ENCODE data around the gene AGBL4.

The AGBL4 gene

DNA sequence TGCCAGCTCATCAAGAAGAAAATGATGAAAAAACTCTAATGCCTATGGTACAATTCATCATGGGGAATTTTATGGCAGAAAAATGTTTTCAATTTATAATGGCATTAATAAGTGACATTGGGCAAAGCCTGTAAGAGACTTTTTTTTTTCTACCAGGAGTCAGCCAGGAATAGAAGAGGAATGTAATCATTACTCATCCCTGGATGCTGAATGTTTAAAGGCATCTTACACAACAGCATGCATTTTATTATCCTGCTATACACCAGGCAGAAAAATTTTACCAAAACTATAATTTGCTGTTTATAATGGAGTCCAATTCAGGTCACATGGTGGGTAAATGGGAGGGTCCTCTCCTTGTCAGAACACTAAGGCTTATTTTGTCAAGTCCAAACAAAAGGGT lies 1057.2 kb downstream of the AGBL4 start:
- Histone ChIP-seq H2AFZ (ENCODE audit: low read depth, low read length) (no peak overlapping the region), H3K9ac (ENCODE audit: low read depth, low read length) (no peak overlapping the region), H4K20me1 (ENCODE audit: insufficient read depth, low read length) (no peaks in the 10 kb centered on the region), H3K9me3 (ENCODE audit: insufficient read depth, low read length, severe bottlenecking) (no peaks in the 10 kb centered on the region), H3K79me2 (ENCODE audit: insufficient read depth, low read length) (no peaks in the 10 kb centered on the region), H3K4me3 (ENCODE audit: low read depth in 1 of 2, low read length in 2 of 2) (no peak overlapping the region), H3K4me1 (ENCODE audit: insufficient read depth, low read length) (no peaks in the 10 kb centered on the region), H3K27ac (ENCODE audit: low read length) (no peak overlapping the region), H3K4me2 (ENCODE audit: insufficient read depth, low read length) (no peak overlapping the region), H3K36me3 (ENCODE audit: insufficient read depth, low read length) (no peaks in the 10 kb centered on the region), H3K27me3 (ENCODE audit: insufficient read depth, low read length, poor library complexity) (no peaks in the 10 kb centered on the region)
- TF ChIP-seq, protein P1, sequence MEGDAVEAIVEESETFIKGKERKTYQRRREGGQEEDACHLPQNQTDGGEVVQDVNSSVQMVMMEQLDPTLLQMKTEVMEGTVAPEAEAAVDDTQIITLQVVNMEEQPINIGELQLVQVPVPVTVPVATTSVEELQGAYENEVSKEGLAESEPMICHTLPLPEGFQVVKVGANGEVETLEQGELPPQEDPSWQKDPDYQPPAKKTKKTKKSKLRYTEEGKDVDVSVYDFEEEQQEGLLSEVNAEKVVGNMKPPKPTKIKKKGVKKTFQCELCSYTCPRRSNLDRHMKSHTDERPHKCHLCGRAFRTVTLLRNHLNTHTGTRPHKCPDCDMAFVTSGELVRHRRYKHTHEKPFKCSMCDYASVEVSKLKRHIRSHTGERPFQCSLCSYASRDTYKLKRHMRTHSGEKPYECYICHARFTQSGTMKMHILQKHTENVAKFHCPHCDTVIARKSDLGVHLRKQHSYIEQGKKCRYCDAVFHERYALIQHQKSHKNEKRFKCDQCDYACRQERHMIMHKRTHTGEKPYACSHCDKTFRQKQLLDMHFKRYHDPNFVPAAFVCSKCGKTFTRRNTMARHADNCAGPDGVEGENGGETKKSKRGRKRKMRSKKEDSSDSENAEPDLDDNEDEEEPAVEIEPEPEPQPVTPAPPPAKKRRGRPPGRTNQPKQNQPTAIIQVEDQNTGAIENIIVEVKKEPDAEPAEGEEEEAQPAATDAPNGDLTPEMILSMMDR (IDR thresholded peaks at IDR 0.05; ENCODE audit: borderline replicate concordance, extremely low read depth, low read length, poor library complexity, severe bottlenecking): no peak
- no peak for TF ChIP-seq EZH2 (IDR thresholded peaks at IDR 0.05; ENCODE audit: borderline replicate concordance, low read depth, low read length, severe bottlenecking)
- ATAC-seq (ENCODE audit: insufficient read depth, low read depth) (no peak), DNase-seq (no peak)

DNA sequence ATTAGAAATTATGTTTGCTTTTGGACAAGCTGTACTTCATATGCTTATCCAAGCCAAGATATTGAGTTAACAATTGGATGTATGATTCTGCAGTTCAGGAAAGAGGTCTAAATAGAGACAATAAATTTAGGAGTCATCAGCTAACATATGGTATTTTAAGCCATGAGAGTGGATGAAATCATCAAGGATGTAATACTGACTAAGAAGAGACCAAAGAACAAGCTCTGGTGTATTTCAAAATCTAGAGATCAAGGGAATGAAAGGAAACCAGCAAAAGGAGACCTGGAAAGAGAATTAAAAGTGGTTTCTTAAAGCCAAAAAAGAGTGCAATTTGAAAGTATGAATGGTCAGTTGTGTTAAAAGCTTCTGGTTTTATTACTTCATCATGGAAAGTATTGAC lies 1063.4 kb downstream of the AGBL4 start:
- no peak overlapping the region for H3K4me2 ChIP-seq (ENCODE audit: insufficient read depth, low read length)
- H3K27me3 ChIP-seq (ENCODE audit: insufficient read depth, low read length, poor library complexity): peaks cover 3% of the 10 kb centered on the region
- no peaks in the 10 kb centered on the region for H3K79me2 ChIP-seq (ENCODE audit: insufficient read depth, low read length)
- H3K9ac ChIP-seq (ENCODE audit: low read depth, low read length): no peak overlapping the region
- H4K20me1 ChIP-seq (ENCODE audit: insufficient read depth, low read length): no peaks in the 10 kb centered on the region
- H3K4me3 ChIP-seq (ENCODE audit: low read depth in 1 of 2, low read length in 2 of 2): no peak overlapping the region
- no peak overlapping the region for H2AFZ ChIP-seq (ENCODE audit: low read depth, low read length)
- no peaks in the 10 kb centered on the region for H3K9me3 ChIP-seq (ENCODE audit: insufficient read depth, low read length, severe bottlenecking)
- no peak for DNase-seq
- TF ChIP-seq EZH2 (IDR thresholded peaks at IDR 0.05; ENCODE audit: borderline replicate concordance, low read depth, low read length, severe bottlenecking): no peak
- TF ChIP-seq, protein P1 (IDR thresholded peaks at IDR 0.05; ENCODE audit: borderline replicate concordance, extremely low read depth, low read length, poor library complexity, severe bottlenecking): no peak
- no peaks in the 10 kb centered on the region for H3K4me1 ChIP-seq (ENCODE audit: insufficient read depth, low read length)
- H3K27ac ChIP-seq (ENCODE audit: low read length): no peak overlapping the region
- ATAC-seq (ENCODE audit: insufficient read depth, low read depth): no peak
- no peaks in the 10 kb centered on the region for H3K36me3 ChIP-seq (ENCODE audit: insufficient read depth, low read length)

DNA sequence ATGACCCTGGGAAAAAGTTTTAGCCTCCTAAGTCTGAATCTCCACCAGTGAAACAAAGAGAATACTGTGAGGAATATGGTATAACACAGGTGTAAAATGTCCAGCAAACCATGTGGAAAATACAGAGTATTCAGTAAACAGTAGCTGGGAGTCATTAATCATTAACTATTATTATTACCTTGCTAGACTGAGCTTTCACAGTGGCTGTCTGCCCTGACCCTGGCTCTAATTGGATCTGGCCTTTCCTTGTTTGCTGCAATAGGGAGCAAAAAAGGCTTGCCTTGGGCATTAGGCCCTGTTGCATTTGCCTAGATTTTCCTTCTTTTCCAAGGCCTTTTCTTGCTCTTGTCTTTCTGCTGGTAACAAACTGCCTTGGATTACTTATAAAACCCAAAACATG lies 1068.0 kb downstream of the AGBL4 start:
- Histone ChIP-seq H2AFZ (ENCODE audit: low read depth, low read length) (no peak overlapping the region), H3K4me1 (ENCODE audit: insufficient read depth, low read length) (no peaks in the 10 kb centered on the region), H3K9me3 (ENCODE audit: insufficient read depth, low read length, severe bottlenecking) (no peaks in the 10 kb centered on the region), H3K79me2 (ENCODE audit: insufficient read depth, low read length) (no peaks in the 10 kb centered on the region), H3K27ac (ENCODE audit: low read length) (no peak overlapping the region), H3K9ac (ENCODE audit: low read depth, low read length) (no peak overlapping the region), H3K4me3 (ENCODE audit: low read depth in 1 of 2, low read length in 2 of 2) (no peak overlapping the region), H3K27me3 (ENCODE audit: insufficient read depth, low read length, poor library complexity) (peaks cover 3% of the 10 kb centered on the region), H3K36me3 (ENCODE audit: insufficient read depth, low read length) (no peaks in the 10 kb centered on the region), H4K20me1 (ENCODE audit: insufficient read depth, low read length) (no peaks in the 10 kb centered on the region), H3K4me2 (ENCODE audit: insufficient read depth, low read length) (no peak overlapping the region)
- TF ChIP-seq, protein P1 (IDR thresholded peaks at IDR 0.05; ENCODE audit: borderline replicate concordance, extremely low read depth, low read length, poor library complexity, severe bottlenecking): no peak
- DNase-seq (no peak), ATAC-seq (ENCODE audit: insufficient read depth, low read depth) (no peak)

DNA sequence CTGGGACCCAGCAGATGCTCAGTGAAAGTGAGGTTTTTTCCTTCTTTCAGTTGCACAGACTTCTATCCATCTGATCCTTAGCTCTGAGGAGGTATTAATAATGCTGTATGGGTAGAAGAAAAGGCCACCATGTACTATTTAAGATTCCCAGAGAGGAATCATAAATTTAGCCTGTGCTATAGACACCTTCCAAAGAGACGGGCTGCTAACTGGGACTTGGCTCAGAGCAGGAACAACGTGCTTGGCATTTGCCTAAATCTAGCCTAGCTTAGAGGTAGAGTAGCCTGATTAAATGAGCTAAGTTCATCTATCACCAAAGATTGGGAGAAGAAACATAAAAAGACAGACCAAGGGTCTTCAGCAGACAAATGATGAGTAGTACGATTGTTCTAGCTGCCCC lies 1070.1 kb downstream of the AGBL4 start:
- no peaks in the 10 kb centered on the region for H4K20me1 ChIP-seq (ENCODE audit: insufficient read depth, low read length)
- H3K79me2 ChIP-seq (ENCODE audit: insufficient read depth, low read length): no peaks in the 10 kb centered on the region
- H3K4me2 ChIP-seq (ENCODE audit: insufficient read depth, low read length): no peak overlapping the region
- H3K36me3 ChIP-seq (ENCODE audit: insufficient read depth, low read length): no peaks in the 10 kb centered on the region
- peaks cover 3% of the 10 kb centered on the region for H3K27me3 ChIP-seq (ENCODE audit: insufficient read depth, low read length, poor library complexity)
- no peak for DNase-seq
- H3K4me1 ChIP-seq (ENCODE audit: insufficient read depth, low read length): no peaks in the 10 kb centered on the region
- H2AFZ ChIP-seq (ENCODE audit: low read depth, low read length): no peak overlapping the region
- no peak overlapping the region for H3K9ac ChIP-seq (ENCODE audit: low read depth, low read length)
- no peak overlapping the region for H3K27ac ChIP-seq (ENCODE audit: low read length)
- TF ChIP-seq EZH2 (IDR thresholded peaks at IDR 0.05; ENCODE audit: borderline replicate concordance, low read depth, low read length, severe bottlenecking): no peak
- TF ChIP-seq, protein P1 (IDR thresholded peaks at IDR 0.05; ENCODE audit: borderline replicate concordance, extremely low read depth, low read length, poor library complexity, severe bottlenecking): no peak
- H3K9me3 ChIP-seq (ENCODE audit: insufficient read depth, low read length, severe bottlenecking): no peaks in the 10 kb centered on the region
- H3K4me3 ChIP-seq (ENCODE audit: low read depth in 1 of 2, low read length in 2 of 2): no peak overlapping the region
- no peak for ATAC-seq (ENCODE audit: insufficient read depth, low read depth)
